ENCODE results near the gene SYP.

The SYP gene

DNA sequence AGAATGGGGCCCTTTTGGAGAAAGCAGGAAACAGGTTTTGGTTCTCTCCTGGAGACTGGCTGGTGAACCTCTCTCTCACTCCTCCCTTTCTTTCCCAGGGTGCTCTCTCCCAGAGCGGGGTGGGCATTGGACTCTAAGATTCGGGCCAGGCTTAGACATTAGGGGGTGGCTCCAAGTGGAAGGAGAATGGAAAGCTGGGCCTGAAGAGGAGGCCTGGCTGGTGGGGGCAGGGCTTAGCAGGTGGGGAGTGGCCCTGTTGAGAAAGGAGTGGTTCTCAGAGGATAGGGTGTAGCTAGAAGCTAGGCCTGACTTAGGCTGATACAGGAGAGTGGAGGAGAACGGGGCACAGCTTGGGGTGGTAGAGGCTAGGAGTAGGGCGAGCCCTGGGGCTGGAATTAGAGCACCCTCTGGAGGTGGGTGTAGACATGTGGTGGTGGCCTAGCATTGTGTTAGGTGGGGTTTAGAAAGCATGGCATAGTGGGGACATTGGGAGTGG, 22.6 kb downstream of the SYP start:
- H3K4me3 ChIP-seq (ENCODE audit: low read depth in 1 of 2, low read length in 2 of 2): no peak overlapping the region
- no peaks in the 10 kb centered on the region for H3K9me3 ChIP-seq (ENCODE audit: insufficient read depth, low read length, severe bottlenecking)
- peaks cover 41% of the 10 kb centered on the region for H3K36me3 ChIP-seq (ENCODE audit: insufficient read depth, low read length)
- DNase-seq (no peak), ATAC-seq (ENCODE audit: insufficient read depth, low read depth) (peak; percentile 46; the same call in 1 of the 3 replicates)
- no peaks in the 10 kb centered on the region for H3K27me3 ChIP-seq (ENCODE audit: insufficient read depth, low read length, poor library complexity)
- H3K27ac ChIP-seq (ENCODE audit: low read length): no peak overlapping the region
- H2AFZ ChIP-seq (ENCODE audit: low read depth, low read length): no peak overlapping the region
- H3K4me2 ChIP-seq (ENCODE audit: insufficient read depth, low read length): no peak overlapping the region
- H3K79me2 ChIP-seq (ENCODE audit: insufficient read depth, low read length): peaks cover 6% of the 10 kb centered on the region
- TF ChIP-seq, protein P1, sequence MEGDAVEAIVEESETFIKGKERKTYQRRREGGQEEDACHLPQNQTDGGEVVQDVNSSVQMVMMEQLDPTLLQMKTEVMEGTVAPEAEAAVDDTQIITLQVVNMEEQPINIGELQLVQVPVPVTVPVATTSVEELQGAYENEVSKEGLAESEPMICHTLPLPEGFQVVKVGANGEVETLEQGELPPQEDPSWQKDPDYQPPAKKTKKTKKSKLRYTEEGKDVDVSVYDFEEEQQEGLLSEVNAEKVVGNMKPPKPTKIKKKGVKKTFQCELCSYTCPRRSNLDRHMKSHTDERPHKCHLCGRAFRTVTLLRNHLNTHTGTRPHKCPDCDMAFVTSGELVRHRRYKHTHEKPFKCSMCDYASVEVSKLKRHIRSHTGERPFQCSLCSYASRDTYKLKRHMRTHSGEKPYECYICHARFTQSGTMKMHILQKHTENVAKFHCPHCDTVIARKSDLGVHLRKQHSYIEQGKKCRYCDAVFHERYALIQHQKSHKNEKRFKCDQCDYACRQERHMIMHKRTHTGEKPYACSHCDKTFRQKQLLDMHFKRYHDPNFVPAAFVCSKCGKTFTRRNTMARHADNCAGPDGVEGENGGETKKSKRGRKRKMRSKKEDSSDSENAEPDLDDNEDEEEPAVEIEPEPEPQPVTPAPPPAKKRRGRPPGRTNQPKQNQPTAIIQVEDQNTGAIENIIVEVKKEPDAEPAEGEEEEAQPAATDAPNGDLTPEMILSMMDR (IDR thresholded peaks at IDR 0.05; ENCODE audit: borderline replicate concordance, extremely low read depth, low read length, poor library complexity, severe bottlenecking): peak; percentile 38
- no peak for TF ChIP-seq EZH2 (IDR thresholded peaks at IDR 0.05; ENCODE audit: borderline replicate concordance, low read depth, low read length, severe bottlenecking)
- H4K20me1 ChIP-seq (ENCODE audit: insufficient read depth, low read length): peaks cover 5% of the 10 kb centered on the region; the same call in 1 of the 2 replicates
- H3K4me1 ChIP-seq (ENCODE audit: insufficient read depth, low read length): peaks cover 10% of the 10 kb centered on the region
- no peak overlapping the region for H3K9ac ChIP-seq (ENCODE audit: low read depth, low read length)

DNA sequence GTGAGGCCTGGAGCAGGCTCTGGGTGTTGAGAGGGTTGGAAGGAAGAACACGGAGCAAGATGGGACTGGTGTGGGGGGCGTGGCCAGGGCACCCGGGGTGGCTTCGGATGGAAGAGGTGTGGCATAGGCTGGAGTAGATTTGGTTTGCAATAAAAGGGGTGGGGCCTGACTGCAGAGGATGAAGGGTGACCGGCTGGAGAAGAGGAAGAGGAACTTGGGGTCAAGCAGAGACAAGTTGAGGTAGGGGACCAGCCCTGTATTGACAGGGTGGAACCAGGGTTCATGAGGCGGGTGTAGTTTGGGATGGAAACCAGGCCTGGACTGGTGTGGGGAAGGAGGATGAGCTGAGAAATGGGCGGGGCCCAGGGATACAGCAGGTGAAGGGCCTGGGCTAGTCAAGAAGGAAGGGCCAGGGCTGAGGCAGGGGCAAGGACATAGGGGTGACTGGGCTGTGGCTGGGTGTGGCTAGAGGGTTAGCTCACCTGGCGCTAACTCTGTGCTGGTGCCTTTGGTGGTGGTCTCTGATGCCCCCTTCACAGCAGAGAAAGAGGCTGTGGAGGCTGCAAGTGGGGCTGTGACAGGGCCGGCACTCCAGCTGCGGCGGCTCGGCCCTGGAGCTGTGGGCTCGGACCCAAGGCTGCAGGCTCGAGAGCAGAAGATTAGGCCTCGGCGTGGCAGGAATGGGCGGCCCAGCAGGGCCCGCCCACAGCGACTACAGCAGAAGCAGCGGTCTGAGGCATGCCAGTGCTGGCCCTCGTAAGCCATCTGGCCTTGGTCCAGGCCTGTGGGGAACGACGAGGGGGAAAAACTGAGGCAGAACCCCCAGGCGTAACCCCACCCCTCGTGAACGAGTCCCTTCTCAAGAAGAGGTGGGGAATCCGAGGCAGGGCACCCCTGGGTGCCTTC, 23.3 kb downstream of the SYP start:
- H3K36me3 ChIP-seq (ENCODE audit: insufficient read depth, low read length): peaks cover 39% of the 10 kb centered on the region
- DNase-seq (no peak), ATAC-seq (ENCODE audit: insufficient read depth, low read depth) (no peak)
- no peak overlapping the region for H3K9ac ChIP-seq (ENCODE audit: low read depth, low read length)
- H3K27ac ChIP-seq (ENCODE audit: low read length): no peak overlapping the region
- peaks cover 17% of the 10 kb centered on the region for H3K4me1 ChIP-seq (ENCODE audit: insufficient read depth, low read length)
- no peak for TF ChIP-seq EZH2 (IDR thresholded peaks at IDR 0.05; ENCODE audit: borderline replicate concordance, low read depth, low read length, severe bottlenecking)
- TF ChIP-seq, protein P1 (IDR thresholded peaks at IDR 0.05; ENCODE audit: borderline replicate concordance, extremely low read depth, low read length, poor library complexity, severe bottlenecking): no peak
- peaks cover 6% of the 10 kb centered on the region for H3K79me2 ChIP-seq (ENCODE audit: insufficient read depth, low read length)
- H3K27me3 ChIP-seq (ENCODE audit: insufficient read depth, low read length, poor library complexity): no peaks in the 10 kb centered on the region
- H3K9me3 ChIP-seq (ENCODE audit: insufficient read depth, low read length, severe bottlenecking): no peaks in the 10 kb centered on the region
- no peak overlapping the region for H3K4me2 ChIP-seq (ENCODE audit: insufficient read depth, low read length)
- H3K4me3 ChIP-seq (ENCODE audit: low read depth in 1 of 2, low read length in 2 of 2): no peak overlapping the region
- H4K20me1 ChIP-seq (ENCODE audit: insufficient read depth, low read length): peaks cover 5% of the 10 kb centered on the region; the same call in 1 of the 2 replicates
- H2AFZ ChIP-seq (ENCODE audit: low read depth, low read length): no peak overlapping the region

DNA sequence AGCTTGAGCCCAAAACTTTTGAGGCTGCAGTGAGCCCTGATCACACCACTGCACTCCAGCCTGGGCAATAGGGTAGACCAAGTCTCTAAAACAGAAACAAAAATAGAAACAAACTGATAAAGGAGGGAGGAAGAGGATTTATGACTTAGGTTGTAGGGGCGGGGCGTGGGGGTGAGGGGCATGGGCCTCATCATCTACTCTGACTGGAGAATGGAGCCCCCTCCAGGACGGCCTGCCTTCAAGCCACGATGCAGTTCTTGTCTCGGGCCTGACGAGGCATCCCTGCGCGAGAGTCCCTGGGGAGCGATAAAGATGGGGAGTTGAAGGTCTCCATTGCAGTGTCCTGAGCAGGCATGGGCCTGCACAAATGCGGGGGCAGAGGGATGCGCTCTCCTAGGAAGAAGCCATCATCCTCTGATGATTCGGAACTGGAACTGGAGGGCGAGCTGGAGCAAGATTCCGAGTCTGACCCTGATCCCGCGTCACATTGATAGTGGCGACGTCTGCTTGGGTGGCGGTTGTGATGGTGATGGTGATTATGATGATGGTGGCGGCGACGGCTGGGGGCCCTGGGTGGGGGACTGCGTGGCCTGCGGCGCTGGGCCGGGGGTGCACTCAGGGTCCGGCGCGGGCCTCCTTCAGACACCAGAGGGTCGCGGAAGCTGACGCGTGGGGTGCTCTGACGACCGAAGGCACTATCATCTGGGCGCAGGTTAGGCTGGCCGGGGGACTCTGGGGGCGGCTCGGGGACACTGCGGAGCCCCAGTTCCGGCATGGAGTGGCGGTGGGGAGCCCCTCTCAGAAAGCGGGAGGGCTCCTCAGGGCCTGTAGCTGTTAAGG, 24.3 kb downstream of the SYP start:
- Histone ChIP-seq H3K27ac (ENCODE audit: low read length) (no peak overlapping the region), H4K20me1 (ENCODE audit: insufficient read depth, low read length) (peaks cover 5% of the 10 kb centered on the region; the same call in 1 of the 2 replicates), H3K4me3 (ENCODE audit: low read depth in 1 of 2, low read length in 2 of 2) (no peak overlapping the region), H3K27me3 (ENCODE audit: insufficient read depth, low read length, poor library complexity) (no peaks in the 10 kb centered on the region), H3K4me2 (ENCODE audit: insufficient read depth, low read length) (no peak overlapping the region), H2AFZ (ENCODE audit: low read depth, low read length) (no peak overlapping the region), H3K79me2 (ENCODE audit: insufficient read depth, low read length) (peaks cover 6% of the 10 kb centered on the region), H3K9me3 (ENCODE audit: insufficient read depth, low read length, severe bottlenecking) (no peaks in the 10 kb centered on the region), H3K4me1 (ENCODE audit: insufficient read depth, low read length) (peaks cover 21% of the 10 kb centered on the region), H3K36me3 (ENCODE audit: insufficient read depth, low read length) (peaks cover 35% of the 10 kb centered on the region), H3K9ac (ENCODE audit: low read depth, low read length) (no peak overlapping the region)
- DNase-seq: no peak
- ATAC-seq (ENCODE audit: insufficient read depth, low read depth): no peak
- TF ChIP-seq EZH2 (IDR thresholded peaks at IDR 0.05; ENCODE audit: borderline replicate concordance, low read depth, low read length, severe bottlenecking): no peak
- TF ChIP-seq, protein P1 (IDR thresholded peaks at IDR 0.05; ENCODE audit: borderline replicate concordance, extremely low read depth, low read length, poor library complexity, severe bottlenecking): no peak
